PFSK-1 (cell line): Measurements from ENCODE around the gene RAPH1.

ENCODE experiments used
- FOXP2 ChIP-seq: optimal IDR thresholded peaks from 2 replicates; pipeline ENCODE3; 2011; ENCODE audit warnings: borderline replicate concordance, control low read depth, inconsistent platforms; ENCODE audit not compliant: insufficient read depth; ENCODE audit errors: extremely low read length, extremely low read depth
- POLR2AphosphoS5 ChIP-seq: IDR thresholded peaks from 2 replicates; pipeline ENCODE4 v1.6.1; 2012; ENCODE audit warnings: low read depth, mild to moderate bottlenecking, control low read depth, low read length, moderate library complexity
- SIN3A ChIP-seq: IDR thresholded peaks from 2 replicates; pipeline ENCODE4 v1.6.1; 2012; ENCODE audit warnings: mild to moderate bottlenecking, low read length, moderate library complexity, borderline replicate concordance; ENCODE audit not compliant: insufficient read depth
- TAF1 ChIP-seq: IDR thresholded peaks from 2 replicates; pipeline ENCODE4 v1.6.1; 2012; ENCODE audit warnings: low read length, control low read depth, borderline replicate concordance; ENCODE audit not compliant: insufficient read depth
- TF ChIP-seq, protein P1 (sequence below), 2 experiments: IDR thresholded peaks; 2 replicates each; pipeline versions ENCODE4 v1.6.1 to v1.8.0; 2011 to 2012; ENCODE audit warnings: low read depth in 2 of 2, low read length in 2 of 2, control low read depth in 1 of 2, inconsistent platforms in 1 of 2, mild to moderate bottlenecking in 1 of 2, moderate library complexity in 1 of 2; ENCODE audit not compliant: insufficient read depth in 1 of 2

RAPH1 gene

DNA sequence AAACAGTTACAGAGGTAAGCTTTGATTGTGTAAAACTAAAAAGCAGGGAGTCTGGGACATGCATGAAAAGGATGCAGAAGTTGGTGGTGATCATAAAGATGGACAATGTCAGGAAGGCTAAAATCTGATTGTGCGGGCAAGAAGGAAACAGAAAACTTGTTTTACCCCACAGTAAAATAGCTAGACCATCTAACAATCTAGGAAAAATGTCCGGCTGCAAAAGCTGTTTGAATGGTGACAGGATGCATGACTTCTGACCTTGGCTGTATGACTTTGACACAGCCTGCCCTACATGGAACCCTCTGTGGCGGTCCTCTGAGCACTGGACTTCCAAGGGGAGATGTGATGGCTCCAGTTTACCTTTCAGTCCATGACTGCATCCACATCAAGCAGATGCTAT is 93.6 kb downstream of the RAPH1 start:
- TF ChIP-seq TAF1, result no peak
- no peak for TF ChIP-seq SIN3A
- TF ChIP-seq, protein P1, sequence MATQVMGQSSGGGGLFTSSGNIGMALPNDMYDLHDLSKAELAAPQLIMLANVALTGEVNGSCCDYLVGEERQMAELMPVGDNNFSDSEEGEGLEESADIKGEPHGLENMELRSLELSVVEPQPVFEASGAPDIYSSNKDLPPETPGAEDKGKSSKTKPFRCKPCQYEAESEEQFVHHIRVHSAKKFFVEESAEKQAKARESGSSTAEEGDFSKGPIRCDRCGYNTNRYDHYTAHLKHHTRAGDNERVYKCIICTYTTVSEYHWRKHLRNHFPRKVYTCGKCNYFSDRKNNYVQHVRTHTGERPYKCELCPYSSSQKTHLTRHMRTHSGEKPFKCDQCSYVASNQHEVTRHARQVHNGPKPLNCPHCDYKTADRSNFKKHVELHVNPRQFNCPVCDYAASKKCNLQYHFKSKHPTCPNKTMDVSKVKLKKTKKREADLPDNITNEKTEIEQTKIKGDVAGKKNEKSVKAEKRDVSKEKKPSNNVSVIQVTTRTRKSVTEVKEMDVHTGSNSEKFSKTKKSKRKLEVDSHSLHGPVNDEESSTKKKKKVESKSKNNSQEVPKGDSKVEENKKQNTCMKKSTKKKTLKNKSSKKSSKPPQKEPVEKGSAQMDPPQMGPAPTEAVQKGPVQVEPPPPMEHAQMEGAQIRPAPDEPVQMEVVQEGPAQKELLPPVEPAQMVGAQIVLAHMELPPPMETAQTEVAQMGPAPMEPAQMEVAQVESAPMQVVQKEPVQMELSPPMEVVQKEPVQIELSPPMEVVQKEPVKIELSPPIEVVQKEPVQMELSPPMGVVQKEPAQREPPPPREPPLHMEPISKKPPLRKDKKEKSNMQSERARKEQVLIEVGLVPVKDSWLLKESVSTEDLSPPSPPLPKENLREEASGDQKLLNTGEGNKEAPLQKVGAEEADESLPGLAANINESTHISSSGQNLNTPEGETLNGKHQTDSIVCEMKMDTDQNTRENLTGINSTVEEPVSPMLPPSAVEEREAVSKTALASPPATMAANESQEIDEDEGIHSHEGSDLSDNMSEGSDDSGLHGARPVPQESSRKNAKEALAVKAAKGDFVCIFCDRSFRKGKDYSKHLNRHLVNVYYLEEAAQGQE (IDR thresholded peaks at IDR 0.05; ENCODE audit: insufficient read depth in 1 of 2, low read depth in 2 of 2, low read length in 2 of 2), result no peak

DNA sequence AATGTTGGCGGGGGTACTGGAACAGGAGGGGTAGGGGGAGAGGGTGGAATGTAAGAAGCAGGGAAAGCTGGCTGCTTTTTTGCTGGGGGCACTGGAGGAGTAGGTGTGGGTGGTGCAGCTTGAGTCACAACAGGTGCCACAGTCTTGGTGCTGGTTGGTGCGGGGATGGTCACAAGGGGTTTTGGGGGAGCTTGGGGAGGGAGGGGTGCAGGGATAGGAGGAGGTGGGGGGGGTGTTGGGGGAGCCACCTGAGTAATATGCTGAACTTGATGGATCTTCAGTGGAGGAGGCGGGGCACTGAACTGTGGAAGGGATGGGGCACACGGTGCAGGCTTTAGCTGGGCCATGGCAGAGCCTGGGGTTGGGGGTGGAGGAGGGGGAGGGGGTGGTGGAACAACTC is 94.4 kb downstream of the RAPH1 start:
- TF ChIP-seq, protein P1 (IDR thresholded peaks at IDR 0.05; ENCODE audit: insufficient read depth in 1 of 2, low read depth in 2 of 2, low read length in 2 of 2), result no peak
- TF ChIP-seq SIN3A (no peak), FOXP2 (no peak), POLR2AphosphoS5 (no peak), TAF1 (no peak)

DNA sequence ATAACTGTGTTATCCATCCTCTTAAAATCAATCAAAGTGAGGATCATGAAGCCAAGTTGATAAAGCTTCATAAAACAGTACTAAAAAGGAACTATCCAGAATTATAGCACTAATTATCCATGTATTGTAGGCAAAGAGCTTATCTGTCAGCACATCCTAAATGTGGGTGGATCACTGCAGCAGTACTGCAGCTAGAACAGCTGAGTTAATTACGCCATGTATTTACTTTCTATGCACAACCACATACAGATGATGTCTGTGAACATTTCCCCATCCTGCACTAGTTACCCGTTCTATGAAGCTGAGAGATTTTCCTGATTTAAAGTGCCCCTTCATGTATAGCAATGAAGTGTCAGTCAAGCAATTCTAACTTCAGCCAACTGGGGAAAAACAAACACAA is 96.6 kb downstream of the RAPH1 start:
- TF ChIP-seq TAF1 (no peak), FOXP2 (no peak), POLR2AphosphoS5 (no peak)
- TF ChIP-seq, protein P1 (IDR thresholded peaks at IDR 0.05; ENCODE audit: insufficient read depth in 1 of 2, low read depth in 2 of 2, low read length in 2 of 2), result no peak

DNA sequence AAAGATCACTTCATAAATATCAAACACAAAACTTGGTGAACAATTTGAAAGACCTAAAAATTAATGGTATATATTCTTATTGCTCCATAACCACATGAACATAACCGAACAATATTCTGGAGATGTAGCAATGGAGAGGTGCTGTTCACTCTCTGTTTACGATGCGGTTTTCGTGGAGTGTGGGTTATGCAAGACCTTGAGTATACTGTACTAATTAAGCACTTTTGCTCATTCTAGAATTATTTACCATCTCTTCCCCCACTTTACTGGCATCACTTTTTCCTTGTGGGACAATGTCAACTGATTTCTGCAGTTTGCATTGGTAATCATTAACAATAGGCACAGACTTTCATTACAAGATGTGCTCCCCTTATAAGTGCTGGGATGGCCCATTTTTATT is 97.6 kb downstream of the RAPH1 start:
- TF ChIP-seq, protein P1 (IDR thresholded peaks at IDR 0.05; ENCODE audit: insufficient read depth in 1 of 2, low read depth in 2 of 2, low read length in 2 of 2), result no peak
- TF ChIP-seq TAF1 (no peak), FOXP2 (no peak), POLR2AphosphoS5 (no peak), SIN3A (no peak)

DNA sequence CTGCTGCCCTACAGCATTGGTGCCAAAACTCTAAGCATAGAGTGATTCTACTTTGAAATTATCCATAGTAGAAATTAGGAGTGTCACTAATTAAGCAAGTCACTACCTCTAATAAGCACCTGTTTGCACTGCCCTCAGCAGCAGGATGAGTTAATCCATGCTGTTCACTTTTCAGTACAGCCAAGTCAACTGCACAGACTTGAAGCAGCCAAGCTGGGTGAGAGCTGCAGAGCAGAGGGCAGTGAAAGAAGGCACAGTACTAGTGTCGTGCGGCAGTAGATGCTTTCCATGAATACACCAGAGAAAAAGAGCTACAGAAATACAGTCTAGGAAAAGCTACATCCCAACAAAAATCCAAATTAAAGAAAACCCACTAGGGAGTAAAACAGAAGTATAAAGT is 98.6 kb downstream of the RAPH1 start:
- TF ChIP-seq, protein P1 (IDR thresholded peaks at IDR 0.05; ENCODE audit: insufficient read depth in 1 of 2, low read depth in 2 of 2, low read length in 2 of 2), result no peak
- no peak for TF ChIP-seq POLR2AphosphoS5
- no peak for TF ChIP-seq SIN3A
- TF ChIP-seq TAF1, result no peak
- no peak for TF ChIP-seq FOXP2
